ENCODE results near the gene MMRN2.

The MMRN2 gene

GRCh38 chr10:86963341-86963919, 6.0 kb upstream of the MMRN2 start (continued):
- TF ChIP-seq POU6F1 (CRISPR knock-in tag; IDR thresholded peaks at IDR 0.05; ENCODE audit: borderline replicate concordance, low read depth): no peak
- TF ChIP-seq ARNTL (CRISPR knock-in tag; IDR thresholded peaks at IDR 0.05; ENCODE audit: borderline replicate concordance, low read depth): no peak

DNA sequence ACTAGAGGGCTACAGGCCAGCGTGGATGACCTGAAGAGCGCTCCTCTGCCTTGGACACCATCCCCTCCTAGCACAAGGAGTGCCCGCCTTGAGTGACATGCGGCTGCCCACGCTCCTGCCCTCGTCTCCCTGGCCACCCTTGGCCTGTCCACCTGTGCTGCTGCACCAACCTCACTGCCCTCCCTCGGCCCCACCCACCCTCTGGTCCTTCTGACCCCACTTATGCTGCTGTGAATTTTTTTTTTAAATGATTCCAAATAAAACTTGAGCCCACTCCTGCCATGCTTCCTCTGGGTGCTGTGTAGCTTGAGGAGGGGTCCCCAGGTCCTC, 5.5 kb upstream of the MMRN2 start:
- ATAC-seq: no peak
- TF ChIP-seq RARB (CRISPR knock-in tag; IDR thresholded peaks at IDR 0.05): no peak
- no peak for TF ChIP-seq BACH2 (CRISPR knock-in tag; IDR thresholded peaks at IDR 0.05; ENCODE audit: borderline replicate concordance)
- TF ChIP-seq, protein P1, sequence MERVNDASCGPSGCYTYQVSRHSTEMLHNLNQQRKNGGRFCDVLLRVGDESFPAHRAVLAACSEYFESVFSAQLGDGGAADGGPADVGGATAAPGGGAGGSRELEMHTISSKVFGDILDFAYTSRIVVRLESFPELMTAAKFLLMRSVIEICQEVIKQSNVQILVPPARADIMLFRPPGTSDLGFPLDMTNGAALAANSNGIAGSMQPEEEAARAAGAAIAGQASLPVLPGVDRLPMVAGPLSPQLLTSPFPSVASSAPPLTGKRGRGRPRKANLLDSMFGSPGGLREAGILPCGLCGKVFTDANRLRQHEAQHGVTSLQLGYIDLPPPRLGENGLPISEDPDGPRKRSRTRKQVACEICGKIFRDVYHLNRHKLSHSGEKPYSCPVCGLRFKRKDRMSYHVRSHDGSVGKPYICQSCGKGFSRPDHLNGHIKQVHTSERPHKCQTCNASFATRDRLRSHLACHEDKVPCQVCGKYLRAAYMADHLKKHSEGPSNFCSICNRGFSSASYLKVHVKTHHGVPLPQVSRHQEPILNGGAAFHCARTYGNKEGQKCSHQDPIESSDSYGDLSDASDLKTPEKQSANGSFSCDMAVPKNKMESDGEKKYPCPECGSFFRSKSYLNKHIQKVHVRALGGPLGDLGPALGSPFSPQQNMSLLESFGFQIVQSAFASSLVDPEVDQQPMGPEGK (CRISPR knock-in tag; IDR thresholded peaks at IDR 0.05; ENCODE audit: borderline replicate concordance): no peak
- no peak for TF ChIP-seq ARNTL (CRISPR knock-in tag; IDR thresholded peaks at IDR 0.05; ENCODE audit: borderline replicate concordance, low read depth)
- TF ChIP-seq ZNF565 (CRISPR knock-in tag; conservative IDR thresholded peaks at IDR 0.05; ENCODE audit: low read depth): no peak
- no peak for TF ChIP-seq ISL1 (CRISPR knock-in tag; IDR thresholded peaks at IDR 0.05)
- TF ChIP-seq ZNF70 (CRISPR knock-in tag; IDR thresholded peaks at IDR 0.05): no peak
- TF ChIP-seq TOX (CRISPR knock-in tag; IDR thresholded peaks at IDR 0.05; ENCODE audit: borderline replicate concordance): no peak
- TF ChIP-seq ZFP30 (CRISPR knock-in tag; IDR thresholded peaks at IDR 0.05): no peak
- no peak for TF ChIP-seq CSDC2 (CRISPR knock-in tag; IDR thresholded peaks at IDR 0.05)
- no peak for TF ChIP-seq ZNF8 (CRISPR knock-in tag; IDR thresholded peaks at IDR 0.05)
- TF ChIP-seq SNAI2 (CRISPR knock-in tag; IDR thresholded peaks at IDR 0.05): no peak
- TF ChIP-seq TCF4 (CRISPR knock-in tag; IDR thresholded peaks at IDR 0.05; ENCODE audit: borderline replicate concordance): no peak
- TF ChIP-seq, protein P2, sequence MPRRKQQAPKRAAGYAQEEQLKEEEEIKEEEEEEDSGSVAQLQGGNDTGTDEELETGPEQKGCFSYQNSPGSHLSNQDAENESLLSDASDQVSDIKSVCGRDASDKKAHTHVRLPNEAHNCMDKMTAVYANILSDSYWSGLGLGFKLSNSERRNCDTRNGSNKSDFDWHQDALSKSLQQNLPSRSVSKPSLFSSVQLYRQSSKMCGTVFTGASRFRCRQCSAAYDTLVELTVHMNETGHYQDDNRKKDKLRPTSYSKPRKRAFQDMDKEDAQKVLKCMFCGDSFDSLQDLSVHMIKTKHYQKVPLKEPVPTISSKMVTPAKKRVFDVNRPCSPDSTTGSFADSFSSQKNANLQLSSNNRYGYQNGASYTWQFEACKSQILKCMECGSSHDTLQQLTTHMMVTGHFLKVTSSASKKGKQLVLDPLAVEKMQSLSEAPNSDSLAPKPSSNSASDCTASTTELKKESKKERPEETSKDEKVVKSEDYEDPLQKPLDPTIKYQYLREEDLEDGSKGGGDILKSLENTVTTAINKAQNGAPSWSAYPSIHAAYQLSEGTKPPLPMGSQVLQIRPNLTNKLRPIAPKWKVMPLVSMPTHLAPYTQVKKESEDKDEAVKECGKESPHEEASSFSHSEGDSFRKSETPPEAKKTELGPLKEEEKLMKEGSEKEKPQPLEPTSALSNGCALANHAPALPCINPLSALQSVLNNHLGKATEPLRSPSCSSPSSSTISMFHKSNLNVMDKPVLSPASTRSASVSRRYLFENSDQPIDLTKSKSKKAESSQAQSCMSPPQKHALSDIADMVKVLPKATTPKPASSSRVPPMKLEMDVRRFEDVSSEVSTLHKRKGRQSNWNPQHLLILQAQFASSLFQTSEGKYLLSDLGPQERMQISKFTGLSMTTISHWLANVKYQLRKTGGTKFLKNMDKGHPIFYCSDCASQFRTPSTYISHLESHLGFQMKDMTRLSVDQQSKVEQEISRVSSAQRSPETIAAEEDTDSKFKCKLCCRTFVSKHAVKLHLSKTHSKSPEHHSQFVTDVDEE (CRISPR knock-in tag; IDR thresholded peaks at IDR 0.05): no peak

DNA sequence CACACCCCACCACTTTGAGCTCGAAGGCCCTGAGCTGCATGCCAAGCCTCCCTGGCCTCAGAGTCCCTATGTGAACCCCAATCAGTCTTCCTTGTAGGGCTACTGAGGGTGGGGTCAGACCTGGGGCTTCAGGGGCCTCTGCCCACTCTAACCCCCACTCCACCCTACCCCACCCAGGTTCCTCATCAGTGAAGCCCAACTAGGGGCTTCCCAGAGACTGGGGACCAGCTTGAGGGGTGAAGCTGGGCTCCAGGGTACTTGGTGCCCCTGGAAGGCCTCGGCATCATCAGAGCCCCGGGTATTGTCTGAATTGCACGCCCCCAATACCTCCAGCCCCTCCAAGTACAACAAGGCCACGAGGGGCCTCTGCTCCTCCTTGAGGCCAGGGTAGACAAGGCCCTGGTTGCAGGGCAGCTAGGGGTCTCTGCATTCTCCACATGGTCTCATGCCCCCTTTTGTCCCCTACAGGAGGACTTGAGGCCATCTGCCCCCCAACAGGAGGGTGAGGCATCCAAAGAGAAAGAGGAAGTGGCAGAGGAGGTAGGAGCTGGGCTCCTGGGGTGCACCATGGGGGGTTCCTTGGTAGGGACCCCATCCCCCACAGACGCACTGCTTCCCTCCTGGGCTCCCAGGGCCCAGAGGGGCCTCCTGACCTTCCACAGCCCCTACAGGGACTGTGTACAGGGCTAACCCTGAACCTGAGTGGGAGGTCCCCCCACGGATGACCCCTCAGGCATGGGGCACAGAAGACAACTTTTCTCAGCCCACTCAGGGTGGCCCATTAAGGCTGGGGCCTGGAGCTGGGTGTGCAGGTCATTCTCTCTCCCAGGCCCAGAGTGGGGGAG, 4.9 kb upstream of the MMRN2 start:
- no peak for TF ChIP-seq ESRRG (CRISPR knock-in tag; IDR thresholded peaks at IDR 0.05)
- TF ChIP-seq, protein P1 (CRISPR knock-in tag; IDR thresholded peaks at IDR 0.05; ENCODE audit: borderline replicate concordance): no peak
- no peak for TF ChIP-seq ISL1 (CRISPR knock-in tag; IDR thresholded peaks at IDR 0.05)
- TF ChIP-seq CSDC2 (CRISPR knock-in tag; IDR thresholded peaks at IDR 0.05): no peak
- TF ChIP-seq ZC3H10 (CRISPR knock-in tag; IDR thresholded peaks at IDR 0.05): no peak
- no peak for TF ChIP-seq TCF4 (CRISPR knock-in tag; IDR thresholded peaks at IDR 0.05; ENCODE audit: borderline replicate concordance)
- TF ChIP-seq ZFP30 (CRISPR knock-in tag; IDR thresholded peaks at IDR 0.05): no peak
- TF ChIP-seq ZNF8 (CRISPR knock-in tag; IDR thresholded peaks at IDR 0.05): no peak
- no peak for TF ChIP-seq SNAI2 (CRISPR knock-in tag; IDR thresholded peaks at IDR 0.05)
- no peak for TF ChIP-seq ZNF70 (CRISPR knock-in tag; IDR thresholded peaks at IDR 0.05)
- TF ChIP-seq BACH2 (CRISPR knock-in tag; IDR thresholded peaks at IDR 0.05; ENCODE audit: borderline replicate concordance): no peak
- TF ChIP-seq TOX (CRISPR knock-in tag; IDR thresholded peaks at IDR 0.05; ENCODE audit: borderline replicate concordance): no peak
- TF ChIP-seq PPARA (CRISPR knock-in tag; IDR thresholded peaks at IDR 0.05; ENCODE audit: borderline replicate concordance): no peak
- TF ChIP-seq, protein P2 (CRISPR knock-in tag; IDR thresholded peaks at IDR 0.05): no peak
- no peak for TF ChIP-seq RARB (CRISPR knock-in tag; IDR thresholded peaks at IDR 0.05)
- no peak for TF ChIP-seq POU6F1 (CRISPR knock-in tag; IDR thresholded peaks at IDR 0.05; ENCODE audit: borderline replicate concordance, low read depth)
- TF ChIP-seq ARNTL (CRISPR knock-in tag; IDR thresholded peaks at IDR 0.05; ENCODE audit: borderline replicate concordance, low read depth): no peak
- TF ChIP-seq GLIS3 (CRISPR knock-in tag; IDR thresholded peaks at IDR 0.05): no peak
- TF ChIP-seq ZNF565 (CRISPR knock-in tag; conservative IDR thresholded peaks at IDR 0.05; ENCODE audit: low read depth): no peak
- no peak for ATAC-seq

All from SK-N-SH treated with all-trans-retinoic acid at 6 μM for 48 hours (cell line).